ENCODE results near the gene SMAD2.

The SMAD2 gene

DNA sequence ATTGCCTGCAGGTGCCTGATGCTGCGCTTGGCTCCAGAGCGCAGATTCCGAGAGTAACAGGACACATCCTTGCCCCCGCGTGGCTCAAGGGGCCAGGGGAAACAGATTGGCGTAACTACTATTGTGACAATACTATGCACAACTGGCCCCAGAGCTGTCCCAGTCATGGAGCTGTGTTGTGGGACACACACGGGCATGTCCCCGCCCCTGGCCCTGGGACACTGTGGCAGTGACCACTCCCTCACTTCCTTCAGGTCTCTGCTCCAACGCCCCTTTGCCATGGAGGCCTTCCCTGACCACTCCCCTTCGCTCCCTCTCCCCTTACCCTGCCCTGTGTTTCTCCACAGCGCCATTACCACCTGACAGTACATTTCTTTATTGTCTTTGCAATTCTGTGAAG lies 132.1 kb downstream of the SMAD2 start:
- ATAC-seq = no peak
- TF ChIP-seq ZNF70 (CRISPR knock-in tag; IDR thresholded peaks at IDR 0.05) (no peak), BACH2 (CRISPR knock-in tag; IDR thresholded peaks at IDR 0.05; ENCODE audit: borderline replicate concordance) (no peak), ISL1 (CRISPR knock-in tag; IDR thresholded peaks at IDR 0.05) (no peak), ZFP3 (CRISPR knock-in tag; IDR thresholded peaks at IDR 0.05) (no peak), OSR1 (CRISPR knock-in tag; IDR thresholded peaks at IDR 0.05) (no peak), SNAI2 (CRISPR knock-in tag; IDR thresholded peaks at IDR 0.05) (no peak), CSDC2 (CRISPR knock-in tag; IDR thresholded peaks at IDR 0.05) (no peak), TCF4 (CRISPR knock-in tag; IDR thresholded peaks at IDR 0.05; ENCODE audit: borderline replicate concordance) (no peak), ZNF565 (CRISPR knock-in tag; conservative IDR thresholded peaks at IDR 0.05; ENCODE audit: low read depth) (no peak), RARB (CRISPR knock-in tag; IDR thresholded peaks at IDR 0.05) (no peak), ESRRG (CRISPR knock-in tag; IDR thresholded peaks at IDR 0.05) (no peak)
- TF ChIP-seq, protein P1, sequence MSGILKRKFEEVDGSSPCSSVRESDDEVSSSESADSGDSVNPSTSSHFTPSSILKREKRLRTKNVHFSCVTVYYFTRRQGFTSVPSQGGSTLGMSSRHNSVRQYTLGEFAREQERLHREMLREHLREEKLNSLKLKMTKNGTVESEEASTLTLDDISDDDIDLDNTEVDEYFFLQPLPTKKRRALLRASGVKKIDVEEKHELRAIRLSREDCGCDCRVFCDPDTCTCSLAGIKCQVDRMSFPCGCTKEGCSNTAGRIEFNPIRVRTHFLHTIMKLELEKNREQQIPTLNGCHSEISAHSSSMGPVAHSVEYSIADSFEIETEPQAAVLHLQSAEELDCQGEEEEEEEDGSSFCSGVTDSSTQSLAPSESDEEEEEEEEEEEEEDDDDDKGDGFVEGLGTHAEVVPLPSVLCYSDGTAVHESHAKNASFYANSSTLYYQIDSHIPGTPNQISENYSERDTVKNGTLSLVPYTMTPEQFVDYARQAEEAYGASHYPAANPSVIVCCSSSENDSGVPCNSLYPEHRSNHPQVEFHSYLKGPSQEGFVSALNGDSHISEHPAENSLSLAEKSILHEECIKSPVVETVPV (CRISPR knock-in tag; IDR thresholded peaks at IDR 0.05) = no peak
- TF ChIP-seq, protein P2, sequence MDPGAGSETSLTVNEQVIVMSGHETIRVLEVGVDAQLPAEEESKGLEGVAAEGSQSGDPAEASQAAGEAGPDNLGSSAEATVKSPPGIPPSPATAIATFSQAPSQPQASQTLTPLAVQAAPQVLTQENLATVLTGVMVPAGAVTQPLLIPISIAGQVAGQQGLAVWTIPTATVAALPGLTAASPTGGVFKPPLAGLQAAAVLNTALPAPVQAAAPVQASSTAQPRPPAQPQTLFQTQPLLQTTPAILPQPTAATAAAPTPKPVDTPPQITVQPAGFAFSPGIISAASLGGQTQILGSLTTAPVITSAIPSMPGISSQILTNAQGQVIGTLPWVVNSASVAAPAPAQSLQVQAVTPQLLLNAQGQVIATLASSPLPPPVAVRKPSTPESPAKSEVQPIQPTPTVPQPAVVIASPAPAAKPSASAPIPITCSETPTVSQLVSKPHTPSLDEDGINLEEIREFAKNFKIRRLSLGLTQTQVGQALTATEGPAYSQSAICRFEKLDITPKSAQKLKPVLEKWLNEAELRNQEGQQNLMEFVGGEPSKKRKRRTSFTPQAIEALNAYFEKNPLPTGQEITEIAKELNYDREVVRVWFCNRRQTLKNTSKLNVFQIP (CRISPR knock-in tag; IDR thresholded peaks at IDR 0.05; ENCODE audit: borderline replicate concordance, low read depth) = no peak

DNA sequence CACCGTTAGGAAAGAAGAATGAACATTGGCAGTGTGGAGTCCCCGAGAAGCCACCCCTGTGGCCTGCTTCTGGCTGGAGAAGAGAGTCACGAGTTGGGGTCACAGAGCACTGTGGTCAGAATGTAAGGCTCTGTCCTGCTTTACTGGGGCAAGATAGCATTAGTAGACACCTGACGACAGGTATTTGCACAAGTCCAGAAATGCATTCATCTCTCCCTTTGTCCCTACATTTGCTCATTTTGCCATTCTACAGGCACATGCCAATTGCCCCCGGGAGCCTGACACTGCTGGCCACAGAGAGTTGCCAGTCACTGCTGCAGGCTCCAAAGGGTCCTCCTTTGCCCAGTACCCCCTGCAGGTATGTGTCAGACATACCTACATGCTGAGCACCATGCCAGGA lies 133.3 kb downstream of the SMAD2 start:
- no peak for ATAC-seq
- TF ChIP-seq GLIS3 (CRISPR knock-in tag; IDR thresholded peaks at IDR 0.05) = no peak

DNA sequence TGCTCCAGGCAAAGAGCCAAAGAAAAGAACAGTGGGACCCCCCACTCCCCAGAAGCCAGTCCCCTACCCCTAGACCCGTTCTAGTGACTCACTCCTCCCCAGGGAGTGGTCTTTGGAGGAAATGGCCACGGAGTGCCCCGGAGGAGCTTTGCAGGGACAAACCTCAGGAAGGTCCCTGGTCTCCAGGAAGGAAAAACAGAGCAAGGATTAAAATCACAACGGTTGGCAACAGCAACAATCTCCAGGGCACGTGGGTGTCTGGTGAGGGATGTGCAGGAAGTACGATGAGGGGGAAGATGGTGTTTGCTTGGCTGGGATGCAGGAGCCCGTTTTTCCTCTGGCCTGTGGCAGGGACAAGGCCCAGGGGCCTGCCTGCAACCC lies 135.0 kb downstream of the SMAD2 start:
- no peak for ATAC-seq
- no peak for TF ChIP-seq SNAI2 (CRISPR knock-in tag; IDR thresholded peaks at IDR 0.05)
- TF ChIP-seq RARB (CRISPR knock-in tag; IDR thresholded peaks at IDR 0.05) = no peak
- no peak for TF ChIP-seq BACH2 (CRISPR knock-in tag; IDR thresholded peaks at IDR 0.05; ENCODE audit: borderline replicate concordance)
- TF ChIP-seq OSR1 (CRISPR knock-in tag; IDR thresholded peaks at IDR 0.05) = no peak
- TF ChIP-seq, protein P3, sequence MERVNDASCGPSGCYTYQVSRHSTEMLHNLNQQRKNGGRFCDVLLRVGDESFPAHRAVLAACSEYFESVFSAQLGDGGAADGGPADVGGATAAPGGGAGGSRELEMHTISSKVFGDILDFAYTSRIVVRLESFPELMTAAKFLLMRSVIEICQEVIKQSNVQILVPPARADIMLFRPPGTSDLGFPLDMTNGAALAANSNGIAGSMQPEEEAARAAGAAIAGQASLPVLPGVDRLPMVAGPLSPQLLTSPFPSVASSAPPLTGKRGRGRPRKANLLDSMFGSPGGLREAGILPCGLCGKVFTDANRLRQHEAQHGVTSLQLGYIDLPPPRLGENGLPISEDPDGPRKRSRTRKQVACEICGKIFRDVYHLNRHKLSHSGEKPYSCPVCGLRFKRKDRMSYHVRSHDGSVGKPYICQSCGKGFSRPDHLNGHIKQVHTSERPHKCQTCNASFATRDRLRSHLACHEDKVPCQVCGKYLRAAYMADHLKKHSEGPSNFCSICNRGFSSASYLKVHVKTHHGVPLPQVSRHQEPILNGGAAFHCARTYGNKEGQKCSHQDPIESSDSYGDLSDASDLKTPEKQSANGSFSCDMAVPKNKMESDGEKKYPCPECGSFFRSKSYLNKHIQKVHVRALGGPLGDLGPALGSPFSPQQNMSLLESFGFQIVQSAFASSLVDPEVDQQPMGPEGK (CRISPR knock-in tag; IDR thresholded peaks at IDR 0.05; ENCODE audit: borderline replicate concordance) = no peak
- TF ChIP-seq, protein P2 (CRISPR knock-in tag; IDR thresholded peaks at IDR 0.05; ENCODE audit: borderline replicate concordance, low read depth) = no peak
- no peak for TF ChIP-seq ZNF565 (CRISPR knock-in tag; conservative IDR thresholded peaks at IDR 0.05; ENCODE audit: low read depth)
- TF ChIP-seq ZNF8 (CRISPR knock-in tag; IDR thresholded peaks at IDR 0.05) = no peak
- TF ChIP-seq TCF4 (CRISPR knock-in tag; IDR thresholded peaks at IDR 0.05; ENCODE audit: borderline replicate concordance) = no peak
- no peak for TF ChIP-seq ZFP30 (CRISPR knock-in tag; IDR thresholded peaks at IDR 0.05)
- TF ChIP-seq PPARA (CRISPR knock-in tag; IDR thresholded peaks at IDR 0.05; ENCODE audit: borderline replicate concordance) = no peak
- no peak for TF ChIP-seq ZNF70 (CRISPR knock-in tag; IDR thresholded peaks at IDR 0.05)
- no peak for TF ChIP-seq TOX (CRISPR knock-in tag; IDR thresholded peaks at IDR 0.05; ENCODE audit: borderline replicate concordance)
- no peak for TF ChIP-seq CSDC2 (CRISPR knock-in tag; IDR thresholded peaks at IDR 0.05)

DNA sequence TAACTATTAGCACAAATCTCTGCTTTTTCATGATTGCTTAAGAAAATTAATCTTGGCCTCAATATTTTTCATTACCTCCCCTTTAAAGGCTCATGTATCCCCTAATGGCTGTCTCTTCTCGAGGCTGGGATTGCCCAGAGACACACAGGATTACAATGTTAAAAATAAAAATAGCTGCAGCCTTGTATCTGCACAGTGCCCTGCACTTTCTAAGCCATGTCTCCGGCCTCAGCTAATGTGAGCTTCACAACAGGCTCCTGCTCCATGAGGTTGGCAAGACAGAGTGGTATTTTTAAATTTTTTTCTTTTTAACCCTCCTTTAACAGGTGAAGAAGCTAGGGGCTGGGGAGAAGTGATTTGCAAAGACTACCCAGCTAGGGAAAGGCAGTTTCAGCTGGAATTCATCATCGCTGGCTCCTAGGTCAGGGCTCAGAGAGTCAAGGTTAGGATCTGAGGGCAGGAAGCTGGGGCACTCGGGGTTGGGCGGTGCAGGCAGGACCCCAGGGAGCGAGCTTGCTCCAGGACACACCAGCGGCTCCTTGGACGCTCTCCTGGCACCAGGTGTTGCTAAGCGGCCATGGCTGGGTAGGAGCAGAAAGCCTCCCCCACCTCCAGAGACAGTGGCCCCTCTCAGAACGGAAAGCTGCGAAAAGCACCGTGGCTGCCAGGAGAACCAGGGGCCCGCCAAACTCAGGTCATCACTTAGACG lies 135.6 kb downstream of the SMAD2 start:
- TF ChIP-seq, protein P4, sequence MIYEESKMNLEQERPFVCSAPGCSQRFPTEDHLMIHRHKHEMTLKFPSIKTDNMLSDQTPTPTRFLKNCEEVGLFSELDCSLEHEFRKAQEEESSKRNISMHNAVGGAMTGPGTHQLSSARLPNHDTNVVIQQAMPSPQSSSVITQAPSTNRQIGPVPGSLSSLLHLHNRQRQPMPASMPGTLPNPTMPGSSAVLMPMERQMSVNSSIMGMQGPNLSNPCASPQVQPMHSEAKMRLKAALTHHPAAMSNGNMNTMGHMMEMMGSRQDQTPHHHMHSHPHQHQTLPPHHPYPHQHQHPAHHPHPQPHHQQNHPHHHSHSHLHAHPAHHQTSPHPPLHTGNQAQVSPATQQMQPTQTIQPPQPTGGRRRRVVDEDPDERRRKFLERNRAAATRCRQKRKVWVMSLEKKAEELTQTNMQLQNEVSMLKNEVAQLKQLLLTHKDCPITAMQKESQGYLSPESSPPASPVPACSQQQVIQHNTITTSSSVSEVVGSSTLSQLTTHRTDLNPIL (CRISPR knock-in tag; IDR thresholded peaks at IDR 0.05; ENCODE audit: low read depth) = no peak
- TF ChIP-seq, protein P5, sequence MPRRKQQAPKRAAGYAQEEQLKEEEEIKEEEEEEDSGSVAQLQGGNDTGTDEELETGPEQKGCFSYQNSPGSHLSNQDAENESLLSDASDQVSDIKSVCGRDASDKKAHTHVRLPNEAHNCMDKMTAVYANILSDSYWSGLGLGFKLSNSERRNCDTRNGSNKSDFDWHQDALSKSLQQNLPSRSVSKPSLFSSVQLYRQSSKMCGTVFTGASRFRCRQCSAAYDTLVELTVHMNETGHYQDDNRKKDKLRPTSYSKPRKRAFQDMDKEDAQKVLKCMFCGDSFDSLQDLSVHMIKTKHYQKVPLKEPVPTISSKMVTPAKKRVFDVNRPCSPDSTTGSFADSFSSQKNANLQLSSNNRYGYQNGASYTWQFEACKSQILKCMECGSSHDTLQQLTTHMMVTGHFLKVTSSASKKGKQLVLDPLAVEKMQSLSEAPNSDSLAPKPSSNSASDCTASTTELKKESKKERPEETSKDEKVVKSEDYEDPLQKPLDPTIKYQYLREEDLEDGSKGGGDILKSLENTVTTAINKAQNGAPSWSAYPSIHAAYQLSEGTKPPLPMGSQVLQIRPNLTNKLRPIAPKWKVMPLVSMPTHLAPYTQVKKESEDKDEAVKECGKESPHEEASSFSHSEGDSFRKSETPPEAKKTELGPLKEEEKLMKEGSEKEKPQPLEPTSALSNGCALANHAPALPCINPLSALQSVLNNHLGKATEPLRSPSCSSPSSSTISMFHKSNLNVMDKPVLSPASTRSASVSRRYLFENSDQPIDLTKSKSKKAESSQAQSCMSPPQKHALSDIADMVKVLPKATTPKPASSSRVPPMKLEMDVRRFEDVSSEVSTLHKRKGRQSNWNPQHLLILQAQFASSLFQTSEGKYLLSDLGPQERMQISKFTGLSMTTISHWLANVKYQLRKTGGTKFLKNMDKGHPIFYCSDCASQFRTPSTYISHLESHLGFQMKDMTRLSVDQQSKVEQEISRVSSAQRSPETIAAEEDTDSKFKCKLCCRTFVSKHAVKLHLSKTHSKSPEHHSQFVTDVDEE (CRISPR knock-in tag; IDR thresholded peaks at IDR 0.05) = no peak
- ATAC-seq = no peak

All from SK-N-SH treated with all-trans-retinoic acid at 6 μM for 48 hours (cell line).